HG02973 (cell line): Measurements from ENCODE around the gene KLC1.

Source experiments
- ATAC-seq: cut with Tn5 transposase; IDR thresholded peaks from one replicate; pipeline ENCODE4 v1.9.1; 2021; ENCODE audit warnings: moderate library complexity; ENCODE audit not compliant: unreplicated experiment

The KLC1 gene

GRCh38 chr14:103702095-103702494, 73.1 kb downstream of the KLC1 start:
- no peak for ATAC-seq

GRCh38 chr14:103702497-103703432, 73.8 kb downstream of the KLC1 start:
- ATAC-seq, result no peak

DNA sequence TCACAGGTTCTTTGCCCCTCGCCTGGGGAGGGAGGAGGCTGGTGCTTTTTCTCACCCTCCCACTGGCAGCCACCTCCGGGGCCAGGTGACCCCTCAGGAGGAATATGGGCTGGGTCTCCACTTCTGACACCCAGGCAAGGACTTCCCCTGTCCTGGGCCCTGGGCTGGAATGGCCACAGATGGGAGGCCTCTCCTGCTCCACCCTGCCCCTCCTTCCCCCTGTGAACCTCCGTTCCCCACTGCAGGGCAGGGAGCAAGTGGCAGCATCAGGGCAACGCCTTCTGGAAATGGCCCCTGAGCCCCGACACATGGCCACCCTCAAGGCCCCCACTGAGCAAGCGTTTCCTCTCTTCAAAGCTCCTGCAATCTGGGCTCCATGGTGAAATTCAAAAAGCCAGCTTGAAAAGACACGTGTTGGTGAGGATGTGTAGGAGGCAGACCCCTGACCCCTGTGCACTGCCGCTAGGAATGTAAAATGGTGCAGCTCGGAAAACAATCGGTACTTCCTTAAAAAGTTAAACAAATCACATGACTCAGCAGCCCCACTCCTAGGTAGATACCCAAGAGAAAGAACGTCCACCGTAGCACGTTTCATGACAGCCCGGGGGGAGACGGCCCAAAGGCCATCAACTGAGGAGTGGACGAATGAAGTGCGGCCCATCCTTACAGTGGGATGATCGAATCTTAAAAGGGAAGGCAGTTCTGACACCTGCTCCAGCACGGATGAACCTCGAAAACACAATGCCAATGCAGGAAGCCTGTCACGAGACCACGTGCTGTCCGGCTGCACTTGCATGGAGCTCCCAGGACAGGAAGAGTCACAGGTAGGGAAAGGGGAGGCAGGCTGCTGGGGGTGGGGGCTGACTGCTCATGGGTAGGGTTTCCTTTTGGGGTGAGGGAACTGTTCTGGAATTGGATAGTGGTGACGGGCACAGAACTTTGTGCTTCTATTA, 74.7 kb downstream of the KLC1 start:
- no peak for ATAC-seq

GRCh38 chr14:103704708-103705107, 75.7 kb downstream of the KLC1 start:
- ATAC-seq, result no peak

GRCh38 chr14:103705118-103705503, 76.1 kb downstream of the KLC1 start:
- no peak for ATAC-seq

DNA sequence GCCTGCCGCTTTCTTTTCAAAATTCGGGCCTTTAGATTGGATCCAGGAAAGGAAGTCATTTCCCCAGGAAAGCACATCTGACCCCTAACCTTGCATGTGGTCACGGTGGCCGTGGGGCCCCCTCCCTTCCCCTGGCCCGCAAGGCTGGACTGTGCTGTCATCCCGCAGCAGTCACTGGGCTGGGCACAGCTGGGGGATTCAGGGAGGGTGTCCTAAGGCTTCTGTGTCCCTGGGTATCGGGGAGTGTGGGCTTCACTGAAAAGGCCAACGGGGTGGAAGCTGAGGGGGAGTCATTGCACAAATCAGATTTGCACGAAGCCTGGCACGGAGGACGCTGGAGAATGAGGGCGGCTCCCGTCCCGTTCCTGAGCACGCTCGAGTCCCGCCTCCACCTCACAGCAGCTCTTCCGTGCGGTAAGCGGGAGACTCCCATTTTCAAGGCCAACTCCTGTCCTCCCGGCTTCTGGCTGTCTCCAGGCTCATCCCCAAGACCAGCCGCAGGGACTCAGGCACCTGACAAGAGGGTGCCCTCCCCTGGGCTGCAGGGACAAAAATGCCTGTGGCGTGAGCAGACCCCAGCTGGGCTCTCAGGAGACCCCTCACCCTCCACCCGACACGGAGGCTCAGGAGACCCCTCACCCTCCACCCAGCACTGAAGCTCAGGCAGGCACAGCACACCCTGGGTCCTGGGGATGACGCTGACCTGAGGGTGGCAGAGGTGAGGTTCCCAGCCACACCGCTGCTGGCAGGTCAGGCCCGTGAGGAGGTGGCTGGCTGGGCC, 76.7 kb downstream of the KLC1 start:
- no peak for ATAC-seq

GRCh38 chr14:103706551-103707328, 77.7 kb downstream of the KLC1 start:
- ATAC-seq, result no peak

GRCh38 chr14:103707329-103708263, 78.6 kb downstream of the KLC1 start:
- ATAC-seq, result no peak

DNA sequence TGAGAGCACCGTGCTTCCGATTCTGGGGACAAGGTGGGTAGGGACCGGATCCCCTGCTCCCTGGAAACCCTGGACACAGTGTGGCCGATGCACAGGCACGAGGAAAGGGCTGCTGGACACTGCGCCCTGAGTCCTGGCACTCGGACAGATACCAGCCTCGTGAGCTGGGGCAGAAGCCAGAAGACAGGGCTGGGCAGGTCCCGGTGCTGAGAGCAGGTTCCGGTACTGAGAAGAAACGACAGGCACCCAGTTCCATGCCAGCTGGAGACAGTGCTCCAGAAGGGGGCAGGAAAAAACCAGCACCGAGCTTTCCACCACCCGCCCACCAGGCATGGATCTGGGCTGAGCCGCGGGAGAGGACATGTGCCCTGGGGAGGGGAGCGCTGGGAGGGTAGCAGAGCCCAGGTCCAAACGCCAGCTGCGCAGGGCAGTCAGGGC, 79.8 kb downstream of the KLC1 start:
- ATAC-seq, result no peak

DNA sequence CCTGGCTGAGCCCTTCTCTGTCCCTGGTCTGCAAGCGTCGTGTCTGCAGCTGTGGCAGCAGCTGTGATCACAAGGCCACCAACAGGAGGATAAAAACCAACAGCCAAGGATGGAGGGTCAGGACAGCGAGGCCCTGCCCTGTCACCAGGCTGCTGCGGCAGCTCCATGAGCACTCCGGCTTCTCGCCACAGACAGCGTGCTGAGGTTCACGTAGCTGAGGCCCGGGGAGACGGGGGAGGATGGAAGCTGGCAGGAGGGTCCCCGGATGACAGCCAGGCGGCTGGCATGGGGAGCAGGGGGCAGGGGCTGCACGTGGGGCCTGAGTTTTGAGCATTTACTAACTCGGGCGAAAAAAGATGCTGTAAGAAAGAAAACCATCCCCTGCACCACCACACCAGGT, 80.8 kb downstream of the KLC1 start:
- ATAC-seq, result no peak

DNA sequence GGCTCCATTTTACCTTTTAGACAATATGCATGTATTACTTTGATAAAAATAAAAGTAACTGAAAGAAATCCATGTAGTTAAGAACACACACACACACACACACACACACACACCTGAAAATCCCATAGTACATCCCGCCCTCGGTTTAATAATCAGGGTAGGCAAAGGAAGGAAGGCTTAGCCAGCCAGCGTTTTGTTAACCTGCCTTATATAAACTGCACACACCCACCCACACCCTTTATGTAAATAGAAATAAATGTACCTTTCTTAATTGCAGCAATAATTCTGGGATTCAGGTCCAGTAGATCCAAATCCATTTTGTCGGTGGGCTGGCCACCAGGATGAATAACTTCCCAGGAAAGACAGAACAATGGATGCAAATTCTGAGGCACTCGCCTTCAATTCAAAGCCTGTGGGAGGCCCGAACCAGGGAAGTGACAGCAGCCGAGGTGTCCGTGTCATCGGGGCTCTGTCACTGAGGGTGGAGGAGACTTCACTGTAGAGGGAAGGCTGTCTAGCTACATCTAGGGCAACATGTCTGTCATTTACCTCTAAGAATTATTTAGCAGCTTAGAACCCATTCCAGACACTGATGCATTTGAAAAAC, 81.9 kb downstream of the KLC1 start:
- ATAC-seq, result no peak

DNA sequence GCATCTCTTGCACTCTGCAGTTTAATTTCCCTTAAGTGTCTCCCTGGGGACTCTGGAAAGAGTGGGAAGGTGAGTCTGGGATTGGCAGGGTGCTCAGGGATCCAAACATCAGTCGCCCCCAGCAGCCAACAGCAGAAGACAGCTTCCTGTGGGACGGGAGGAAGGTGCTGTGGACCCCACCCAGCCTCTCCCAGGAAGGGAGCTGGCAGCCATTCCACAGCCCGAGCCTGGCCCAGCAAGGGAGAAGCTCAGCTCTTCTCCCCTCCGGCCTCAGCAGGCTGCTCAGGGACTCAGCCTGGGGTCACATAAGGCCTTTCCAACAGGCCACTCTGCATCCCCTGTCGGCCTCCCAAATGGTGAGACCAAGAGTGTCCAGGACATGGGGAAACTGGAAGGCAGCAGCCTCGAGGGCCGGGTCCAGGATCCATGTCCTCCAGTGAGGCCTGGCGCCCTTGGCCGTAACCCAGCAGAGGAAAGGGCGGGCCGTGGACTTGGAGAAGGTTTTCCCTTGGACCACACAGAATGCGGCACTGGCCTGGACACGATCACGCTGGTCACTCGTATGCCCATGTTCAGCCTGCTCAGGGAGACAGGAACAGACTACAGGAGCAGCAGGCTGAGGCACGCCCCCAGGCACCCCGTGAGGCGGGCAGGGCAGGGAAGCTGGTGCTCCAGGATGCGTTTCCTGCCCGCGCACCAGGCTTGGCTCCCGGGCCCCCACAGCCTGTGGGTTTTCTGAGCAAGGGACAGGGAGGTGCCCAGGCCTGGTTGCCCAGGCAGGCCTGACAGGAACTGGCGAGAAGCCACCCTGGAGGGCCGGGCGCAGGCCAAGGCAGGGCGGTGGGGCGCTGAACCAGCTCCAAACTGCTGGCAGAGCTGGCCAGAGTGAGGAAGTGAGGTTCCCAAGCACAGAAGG, 82.8 kb downstream of the KLC1 start:
- ATAC-seq, result no peak

GRCh38 chr14:103712633-103713247, 83.7 kb downstream of the KLC1 start:
- ATAC-seq, result no peak

DNA sequence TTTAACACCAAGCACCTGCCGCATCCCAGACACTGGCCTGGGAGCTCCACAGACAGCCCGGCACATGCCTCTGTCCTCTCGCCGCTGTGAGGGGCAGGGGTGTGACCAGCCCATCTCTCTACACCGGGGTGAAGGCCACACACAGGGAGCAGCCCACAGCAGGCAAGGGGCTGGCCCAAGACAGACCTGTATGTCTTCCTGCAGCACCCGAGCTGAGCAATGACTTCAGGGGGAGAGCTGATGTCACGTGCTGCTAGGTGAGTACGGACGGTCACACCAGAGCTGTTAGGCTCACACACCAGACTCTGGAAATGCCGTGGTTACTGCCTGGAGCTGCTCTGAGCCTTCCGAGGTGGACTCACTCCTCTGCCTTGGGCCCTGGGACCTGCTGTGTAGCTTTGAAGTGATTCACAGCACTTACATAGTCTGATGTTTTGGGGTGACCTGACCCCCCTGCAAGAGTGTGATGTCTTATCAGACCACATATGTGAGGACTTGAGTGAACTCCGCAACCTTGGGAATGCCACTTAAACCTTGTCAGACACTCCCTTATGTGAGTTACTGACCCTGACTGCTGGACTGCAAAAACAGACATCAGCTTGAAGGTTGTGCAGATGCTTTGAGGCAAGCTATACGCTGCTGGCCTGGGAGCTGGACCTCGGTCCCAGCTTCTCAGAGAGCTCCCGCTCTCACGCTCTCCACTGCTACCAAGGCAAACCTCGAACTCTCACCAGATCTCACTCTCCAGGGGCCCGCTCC, 84.5 kb downstream of the KLC1 start:
- ATAC-seq, result no peak

DNA sequence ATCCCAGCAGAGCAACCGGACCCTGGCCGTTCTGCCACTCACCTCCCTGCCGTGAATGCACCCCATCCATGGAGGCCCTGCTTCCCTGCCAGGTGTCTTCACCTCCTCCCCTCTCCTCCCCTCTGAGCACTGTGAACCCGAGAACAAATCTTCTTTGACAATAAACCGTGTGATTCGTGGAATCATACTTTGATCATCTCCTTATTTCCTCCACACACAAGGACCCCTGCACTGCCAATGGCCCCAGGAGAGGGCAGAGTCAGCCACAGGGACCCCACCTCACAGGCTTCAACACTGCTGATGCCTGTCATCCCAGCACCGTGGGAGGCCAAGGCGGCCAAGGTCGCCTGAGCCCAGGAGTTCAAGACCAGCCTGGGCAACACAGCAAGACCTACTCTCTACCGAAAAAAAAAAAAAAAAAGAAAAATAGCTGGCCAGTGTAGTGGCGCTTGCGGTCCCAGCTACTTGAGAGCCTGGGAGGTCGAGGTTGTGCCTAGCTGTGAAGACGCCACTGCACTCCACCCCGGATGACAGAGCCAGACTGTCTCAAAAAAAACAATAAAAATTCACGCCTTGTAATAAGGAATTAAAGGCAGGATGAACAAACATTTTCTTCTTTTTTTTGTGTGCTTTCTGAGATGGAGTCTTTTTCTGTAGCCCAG, 85.2 kb downstream of the KLC1 start:
- no peak for ATAC-seq
